ENCODE data around the gene CDNF. TPM values are rescaled to one million over a fixed set of nuclear protein-coding genes. Genes with fewer than 3 reads are reported as not detected.
"Not testable (repeated sequence)": the region's sequence is repeated elsewhere in the genome, so short reads cannot be mapped to it uniquely, and the experiment has no call there.

CDNF gene
- polyA plus RNA-seq, 2 of the 4 experiments (the other 2 are of a cell fraction), result 1.6 to 2.0 TPM

- Histone ChIP-seq H3K9me3 (no peaks in the 10 kb centered on the region), H3K27ac (no peak overlapping the region), H3K4me1 (peaks cover 22% of the 10 kb centered on the region), H3K4me3 (no peak overlapping the region), H3K4me2 (no peak overlapping the region)
- WGBS (ENCODE audit: missing lambda C conversion rate), result 58% methylated on average over 2 of the region's 2 CpGs
- ChIA-PET POLR2A (no interaction called here), CTCF (interaction anchor here (1.1 to 2.2 kb wide), 2 partner anchors 10 to 98 kb away, joined by 3 to 5 read pairs; no protein-coding TSS in a partner anchor)
- TF ChIP-seq USF2 (IDR thresholded peaks at IDR 0.05), result no peak
- TF ChIP-seq RNF2 (IDR thresholded peaks at IDR 0.05; ENCODE audit: borderline replicate concordance, low read depth), result no peak
- DNase-seq (ENCODE audit: low read depth in 1 of 2, low spot score in 1 of 2) (no peak), FAIRE-seq (no peak), ATAC-seq (no peak)
These were observed 35.4 kb upstream of the CDNF start for GRCh38 chr10:14873090-14873760.

GRCh38 chr10:14864871-14865270 lies 27.0 kb upstream of the CDNF start:
- H3K4me2 ChIP-seq; POLR2A ChIA-PET; H3K4me1 ChIP-seq; H3K9me3 ChIP-seq; H3K27ac ChIP-seq; FAIRE-seq; H3K4me3 ChIP-seq; DNase-seq (ENCODE audit: low read depth in 1 of 2, low spot score in 1 of 2); CTCF ChIA-PET; ATAC-seq: not testable (repeated sequence)
- WGBS (ENCODE audit: missing lambda C conversion rate), result 89% methylated on average over 3 of the region's 3 CpGs

- ATAC-seq; H3K27ac ChIP-seq; H3K4me2 ChIP-seq; POLR2A ChIA-PET; H3K9me3 ChIP-seq; FAIRE-seq; H3K4me3 ChIP-seq; H3K4me1 ChIP-seq; DNase-seq (ENCODE audit: low read depth in 1 of 2, low spot score in 1 of 2): not testable (repeated sequence)
- CTCF ChIA-PET, result interaction anchor here (2.0 kb wide), 1 partner anchor 10 kb away, joined by 5 read pairs; no protein-coding TSS in a partner anchor
- WGBS (ENCODE audit: missing lambda C conversion rate), result 97% methylated on average over 5 of the region's 6 CpGs
These were observed 26.6 kb upstream of the CDNF start for GRCh38 chr10:14864466-14864865.

- Histone ChIP-seq H3K4me3 (no peak overlapping the region), H3K4me2 (no peak overlapping the region), H3K4me1 (peaks cover 10% of the 10 kb centered on the region; the same call in 2 of the 3 replicates), H3K27ac (no peak overlapping the region), H3K9me3 (no peaks in the 10 kb centered on the region)
- no peak for FAIRE-seq
- 86% methylated on average over 1 of the region's 1 CpG for WGBS (ENCODE audit: missing lambda C conversion rate)
- no peak for DNase-seq (ENCODE audit: low read depth in 1 of 2, low spot score in 1 of 2)
- ChIA-PET POLR2A (no interaction called here), CTCF (interaction anchor here (1.0 kb wide), 1 partner anchor 11 kb away, joined by 3 read pairs; no protein-coding TSS in a partner anchor)
- peak in 1 of 2 experiments; percentile 19; a peak in 1 of 6 replicates for ATAC-seq
- TF ChIP-seq CHD2 (IDR thresholded peaks at IDR 0.05; ENCODE audit: low read length, partially characterized antibody) (no peak), HOXB5 (CRISPR knock-in tag; IDR thresholded peaks at IDR 0.05) (no peak), NFE2L2 (conservative IDR thresholded peaks at IDR 0.05; ENCODE audit: low read length) (no peak), TFCP2L1 (CRISPR knock-in tag; IDR thresholded peaks at IDR 0.05) (no peak), ZC3H11A (IDR thresholded peaks at IDR 0.05) (no peak), MYC (IDR thresholded peaks at IDR 0.05; ENCODE audit: borderline replicate concordance, low read length) (no peak), CTCF (IDR thresholded peaks at IDR 0.05) (no peak), POLR2AphosphoS2 (conservative IDR thresholded peaks at IDR 0.05; ENCODE audit: low read length) (no peak), RAD21 (conservative IDR thresholded peaks at IDR 0.05 in 1 of 2, IDR thresholded peaks at IDR 0.05 in 1 of 2) (no peak), RCOR1 (IDR thresholded peaks at IDR 0.05; ENCODE audit: low read depth, low read length) (no peak), CBX8 (IDR thresholded peaks at IDR 0.05) (no peak), HOXA7 (CRISPR knock-in tag; IDR thresholded peaks at IDR 0.05) (no peak), KDM5A (IDR thresholded peaks at IDR 0.05) (no peak)
These were observed 23.0 kb upstream of the CDNF start for GRCh38 chr10:14860791-14861190.
